ENCODE data around the gene FPR3. TPM values are rescaled to one million over a fixed set of nuclear protein-coding genes. Genes with fewer than 3 reads are reported as not detected.
A peak's percentile ranks its signal among the peaks of the same experiment; 100 is the strongest.

The FPR3 gene
- not detected for polyA plus RNA-seq (ENCODE audit: low read depth in 6 of 6)

- H3K4me1 Mint-ChIP-seq, result no peaks in the 10 kb centered on the region
- no peak within 1 kb of the TSS for H3K4me3 Mint-ChIP-seq
- ATAC-seq (ENCODE audit: low read depth in 2 of 2), result no peak
These were observed at the start of gene FPR3 for GRCh38 chr19:51794885-51795490. Gene FPR3 (plus strand): TSS chr19:51795157. CDS start chr19:51823749, 28,592 bp downstream.

GRCh38 chr19:51746731-51747130, 48.2 kb upstream of the FPR3 start:
- ATAC-seq (ENCODE audit: low read depth in 2 of 2) (no peak), DNase-seq (no peak)
- Mint-ChIP-seq H3K27ac (peak overlapping the region in 1 of 6 donors; percentile 61), H3K4me3 (no peak overlapping the region), H3K9me3 (peaks cover 0 to 5% (median 0%) of the 10 kb centered on the region in 7 donors), H3K36me3 (peaks cover 0 to 7% of the 10 kb centered on the region in 2 donors), H3K27me3 (peaks cover 10 to 33% (median 27%) of the 10 kb centered on the region in 3 donors), H3K4me1 (peaks cover 0 to 11% (median 7%) of the 10 kb centered on the region in 3 donors)

More at GRCh38 chr19:51794885-51795490, at the start of gene FPR3:
- Mint-ChIP-seq H3K27ac (no peak within 1 kb of the TSS), H3K27me3 (peaks cover 9 to 30% (median 23%) of the 10 kb centered on the region in 3 donors), H3K36me3 (peaks cover 0 to 11% of the 10 kb centered on the region in 2 donors), H3K9me3 (peaks cover 3 to 17% (median 11%) of the 10 kb centered on the region in 7 donors)
- DNase-seq, result no peak

- peaks cover 4 to 18% (median 15%) of the 10 kb centered on the region in 3 donors for H3K27me3 Mint-ChIP-seq
- no peak for ATAC-seq (ENCODE audit: low read depth in 2 of 2)
These were observed 45.0 kb upstream of the FPR3 start for GRCh38 chr19:51749979-51750378.

GRCh38 chr19:51750400-51751094, 44.4 kb upstream of the FPR3 start:
- Mint-ChIP-seq H3K4me3 (peak overlapping the region in 1 of 8 donors; percentile 26), H3K36me3 (peaks cover 0 to 7% of the 10 kb centered on the region in 2 donors)

More at GRCh38 chr19:51749979-51750378, 45.0 kb upstream of the FPR3 start:
- Mint-ChIP-seq H3K4me1 (peaks cover 0 to 17% (median 11%) of the 10 kb centered on the region in 3 donors), H3K4me3 (no peak overlapping the region), H3K27ac (no peak overlapping the region), H3K9me3 (peaks cover 0 to 7% (median 3%) of the 10 kb centered on the region in 7 donors), H3K36me3 (peaks cover 0 to 7% of the 10 kb centered on the region in 2 donors)
- DNase-seq, result no peak

GRCh38 chr19:51751655-51752054, 43.3 kb upstream of the FPR3 start, which contains the start of gene FPR1:
Gene FPR1 (minus strand): TSS chr19:51751878. CDS start chr19:51746994, 4,884 bp downstream.
- peak; percentile 81 to 99 for ATAC-seq (ENCODE audit: low read depth in 2 of 2)

More at GRCh38 chr19:51750400-51751094, 44.4 kb upstream of the FPR3 start:
- Mint-ChIP-seq H3K27me3 (peaks cover 6 to 20% (median 12%) of the 10 kb centered on the region in 3 donors), H3K9me3 (peaks cover 0 to 11% (median 3%) of the 10 kb centered on the region in 7 donors), H3K27ac (no peak overlapping the region), H3K4me1 (peaks cover 0 to 17% (median 11%) of the 10 kb centered on the region in 3 donors)
- ATAC-seq (ENCODE audit: low read depth in 2 of 2) (no peak), DNase-seq (no peak)

GRCh38 chr19:51754109-51754508, 40.8 kb upstream of the FPR3 start:
- Mint-ChIP-seq H3K4me3 (no peak overlapping the region), H3K27ac (no peak overlapping the region), H3K27me3 (peaks cover 11 to 22% (median 15%) of the 10 kb centered on the region in 3 donors), H3K4me1 (peaks cover 0 to 17% (median 11%) of the 10 kb centered on the region in 3 donors), H3K36me3 (peaks cover 0 to 7% of the 10 kb centered on the region in 2 donors), H3K9me3 (peaks cover 0 to 20% (median 10%) of the 10 kb centered on the region in 7 donors)
- ATAC-seq (ENCODE audit: low read depth in 2 of 2) (no peak), DNase-seq (no peak)

More at GRCh38 chr19:51751655-51752054, 43.3 kb upstream of the FPR3 start, which contains the start of gene FPR1:
- peaks cover 10 to 21% (median 19%) of the 10 kb centered on the region in 3 donors for H3K27me3 Mint-ChIP-seq
- H3K36me3 Mint-ChIP-seq, result peaks cover 0 to 7% of the 10 kb centered on the region in 2 donors
- H3K9me3 Mint-ChIP-seq, result peaks cover 0 to 16% (median 10%) of the 10 kb centered on the region in 7 donors
- peak; percentile 26 for DNase-seq
- H3K4me3 Mint-ChIP-seq, result peak within 1 kb of the TSS in 5 of 8 donors; percentile 6 to 29 (median 17)
- peaks cover 0 to 17% (median 11%) of the 10 kb centered on the region in 3 donors for H3K4me1 Mint-ChIP-seq
- H3K27ac Mint-ChIP-seq, result peak within 1 kb of the TSS in 3 of 6 donors; percentile 66 to 85 (median 83)

- Mint-ChIP-seq H3K27me3 (peaks cover 11 to 22% (median 17%) of the 10 kb centered on the region in 3 donors), H3K4me3 (no peak overlapping the region), H3K36me3 (peaks cover 0 to 7% of the 10 kb centered on the region in 2 donors), H3K27ac (no peak overlapping the region), H3K4me1 (peaks cover 0 to 17% (median 11%) of the 10 kb centered on the region in 3 donors), H3K9me3 (peaks cover 0 to 22% (median 12%) of the 10 kb centered on the region in 7 donors)
- ATAC-seq (ENCODE audit: low read depth in 2 of 2) (no peak), DNase-seq (no peak)
These were observed 40.2 kb upstream of the FPR3 start for GRCh38 chr19:51754770-51755169.

GRCh38 chr19:51755571-51755970, 39.4 kb upstream of the FPR3 start:
- H3K27me3 Mint-ChIP-seq, result peaks cover 13 to 22% (median 19%) of the 10 kb centered on the region in 3 donors
- no peak overlapping the region for H3K4me3 Mint-ChIP-seq
- ATAC-seq (ENCODE audit: low read depth in 2 of 2) (no peak), DNase-seq (no peak)
- peaks cover 0 to 24% (median 13%) of the 10 kb centered on the region in 7 donors for H3K9me3 Mint-ChIP-seq
- peaks cover 0 to 17% (median 11%) of the 10 kb centered on the region in 3 donors for H3K4me1 Mint-ChIP-seq
- H3K36me3 Mint-ChIP-seq, result peaks cover 0 to 7% of the 10 kb centered on the region in 2 donors
- no peak overlapping the region for H3K27ac Mint-ChIP-seq

- DNase-seq (no peak), ATAC-seq (ENCODE audit: low read depth in 2 of 2) (no peak)
- Mint-ChIP-seq H3K36me3 (peaks cover 5 to 8% of the 10 kb centered on the region in 2 donors), H3K4me1 (peaks cover 0 to 6% (median 5%) of the 10 kb centered on the region in 3 donors), H3K27ac (no peak within 1 kb of the TSS), H3K9me3 (peaks cover 0 to 24% (median 9%) of the 10 kb centered on the region in 7 donors), H3K27me3 (peaks cover 21 to 48% (median 46%) of the 10 kb centered on the region in 3 donors), H3K4me3 (no peak within 1 kb of the TSS)
These were observed 34.1 kb upstream of the FPR3 start, which contains the start of gene FPR2 for GRCh38 chr19:51760697-51761356. Gene FPR2 (plus strand): TSS chr19:51761180. CDS start chr19:51768659, 7,479 bp downstream.

GRCh38 chr19:51761696-51762095, 33.3 kb upstream of the FPR3 start:
- Mint-ChIP-seq H3K36me3 (peaks cover 5 to 8% of the 10 kb centered on the region in 2 donors), H3K27me3 (peaks cover 17 to 40% (median 39%) of the 10 kb centered on the region in 3 donors), H3K27ac (no peak overlapping the region), H3K4me1 (peaks cover 0 to 6% (median 5%) of the 10 kb centered on the region in 3 donors), H3K4me3 (no peak overlapping the region), H3K9me3 (peaks cover 0 to 16% (median 7%) of the 10 kb centered on the region in 7 donors)
- no peak for ATAC-seq (ENCODE audit: low read depth in 2 of 2)
- no peak for DNase-seq

GRCh38 chr19:51765086-51765485, 29.9 kb upstream of the FPR3 start:
- DNase-seq, result no peak
- peaks cover 19 to 58% (median 42%) of the 10 kb centered on the region in 3 donors for H3K27me3 Mint-ChIP-seq
- ATAC-seq (ENCODE audit: low read depth in 2 of 2), result no peak
- peaks cover 0 to 8% (median 0%) of the 10 kb centered on the region in 7 donors for H3K9me3 Mint-ChIP-seq
- H3K4me1 Mint-ChIP-seq, result peaks cover 0 to 6% (median 5%) of the 10 kb centered on the region in 3 donors
- H3K27ac Mint-ChIP-seq, result no peak overlapping the region
- no peak overlapping the region for H3K4me3 Mint-ChIP-seq
- peaks cover 5 to 8% of the 10 kb centered on the region in 2 donors for H3K36me3 Mint-ChIP-seq

- H3K9me3 Mint-ChIP-seq, result peaks cover 0 to 8% (median 0%) of the 10 kb centered on the region in 7 donors
- peaks cover 0 to 7% (median 5%) of the 10 kb centered on the region in 3 donors for H3K4me1 Mint-ChIP-seq
- no peak overlapping the region for H3K27ac Mint-ChIP-seq
- peaks cover 5 to 8% of the 10 kb centered on the region in 2 donors for H3K36me3 Mint-ChIP-seq
- no peak overlapping the region for H3K4me3 Mint-ChIP-seq
- ATAC-seq (ENCODE audit: low read depth in 2 of 2) (no peak), DNase-seq (no peak)
- H3K27me3 Mint-ChIP-seq, result peaks cover 21 to 55% (median 43%) of the 10 kb centered on the region in 3 donors
These were observed 28.5 kb upstream of the FPR3 start for GRCh38 chr19:51766461-51766860.
